GM23338 (cell line): ENCODE results near the gene OLFML2B. TPM values are rescaled to one million over a fixed set of nuclear protein-coding genes. Genes with fewer than 3 reads are reported as not detected.

Experiments used
- ATAC-seq: fragments of 200-7000 bp; cut with Tn5 transposase; 3 replicates; pipeline ENCODE4 v1.9.1; 2020
- DNase-seq: peaks from one replicate; pipeline ENCODE4 v3.0.0-alpha.2; 2015; ENCODE audit warnings: low spot score
- H2AFZ ChIP-seq: fragments of 200-600 bp; sonication (generic); 2 replicates; pipeline ENCODE4 v1.8.0; 2016; ENCODE audit warnings: antibody characterized with exemption, mild to moderate bottlenecking, moderate library complexity
- H3F3A ChIP-seq: fragments of 200-600 bp; sonication (generic); replicated peaks from 2 replicates; pipeline ENCODE4 v1.8.0; 2017; ENCODE audit warnings: antibody characterized with exemption, mixed run types, low read depth
- H3K27ac ChIP-seq: fragments of 200-600 bp; sonication (generic); 2 replicates; pipeline ENCODE4 v1.6.1; 2016; ENCODE audit warnings: low read depth
- H3K27me3 ChIP-seq: fragments of 200-600 bp; sonication (generic); 2 replicates; pipeline ENCODE4 v1.8.0; 2016; ENCODE audit warnings: mild to moderate bottlenecking, mixed run types, moderate library complexity; ENCODE audit not compliant: insufficient read depth
- H3K36me3 ChIP-seq: fragments of 200-600 bp; sonication (generic); 2 replicates; pipeline ENCODE4 v1.8.0; 2016; ENCODE audit warnings: mild to moderate bottlenecking; ENCODE audit not compliant: insufficient read depth
- H3K4me1 ChIP-seq: fragments of 200-600 bp; sonication (generic); 2 replicates; pipeline ENCODE4 v1.8.0; 2016; ENCODE audit warnings: mild to moderate bottlenecking, moderate library complexity; ENCODE audit not compliant: insufficient read depth
- H3K4me2 ChIP-seq: fragments of 200-600 bp; sonication (generic); 2 replicates; pipeline ENCODE4 v1.7.1; 2017; ENCODE audit warnings: mixed run types
- H3K4me3 ChIP-seq: fragments of 200-600 bp; sonication (generic); 2 replicates; pipeline ENCODE4 v1.6.1; 2016; ENCODE audit warnings: mixed run types
- H3K79me2 ChIP-seq: fragments of 200-600 bp; sonication (generic); replicated peaks from 2 replicates; pipeline ENCODE4 v1.8.0; 2017; ENCODE audit warnings: mild to moderate bottlenecking; ENCODE audit not compliant: insufficient read depth
- H3K9me2 ChIP-seq: fragments of 200-600 bp; sonication (generic); 2 replicates; pipeline ENCODE4 v1.8.0; 2017; ENCODE audit not compliant: insufficient read depth
- H4K20me1 ChIP-seq: fragments of 200-600 bp; sonication (generic); replicated peaks from 2 replicates; pipeline ENCODE4 v1.8.0; 2017; ENCODE audit warnings: mild to moderate bottlenecking; ENCODE audit not compliant: insufficient read depth
- H3K27ac Mint-ChIP-seq: 2 replicates; pipeline ENCODE4 v1.8.0; 2020; ENCODE audit warnings: inconsistent platforms, mild to moderate bottlenecking, moderate library complexity, mixed read lengths
- H3K27me3 Mint-ChIP-seq: 3 replicates; pipeline ENCODE4 v1.8.0; 2022; ENCODE audit warnings: low read depth, mild to moderate bottlenecking, moderate library complexity, mixed read lengths, inconsistent platforms; ENCODE audit not compliant: insufficient read depth, poor library complexity
- H3K36me3 Mint-ChIP-seq: 3 replicates; pipeline ENCODE4 v1.8.0; 2021; ENCODE audit warnings: low read depth, mild to moderate bottlenecking, inconsistent platforms, moderate library complexity, mixed read lengths
- H3K4me1 Mint-ChIP-seq: 3 replicates; pipeline ENCODE4 v1.8.0; 2020; ENCODE audit warnings: mild to moderate bottlenecking, inconsistent platforms, mixed read lengths
- H3K4me3 Mint-ChIP-seq: 3 replicates; pipeline ENCODE4 v1.8.0; 2021; ENCODE audit warnings: moderate library complexity, mild to moderate bottlenecking, inconsistent platforms, mixed read lengths
- H3K9me3 Mint-ChIP-seq: 3 replicates; pipeline ENCODE4 v1.8.0; 2020; ENCODE audit warnings: moderate library complexity, mild to moderate bottlenecking, inconsistent platforms, mixed read lengths
- CREB1 ChIP-seq: fragments of 250-450 bp; sonication (Bioruptor Pico); IDR thresholded peaks from 2 replicates; pipeline ENCODE4 v1.5.0; 2020; ENCODE audit warnings: low read depth, mild to moderate bottlenecking, moderate library complexity
- CTCF ChIP-seq, 2 experiments: fragments of 200-600 bp in 1 of 2; sonication (generic) in 1 of 2; conservative IDR thresholded peaks; 2 replicates each; pipeline versions ENCODE4 v1.5.1 to v1.6.1; 2016 to 2017; ENCODE audit warnings: antibody characterized with exemption in 2 of 2, low read depth in 2 of 2, mild to moderate bottlenecking in 2 of 2, moderate library complexity in 1 of 2
- EZH2 ChIP-seq: fragments of 200-600 bp; sonication (generic); IDR thresholded peaks from one replicate; pipeline ENCODE4 v1.8.0; 2017; ENCODE audit warnings: antibody characterized with exemption, mild to moderate bottlenecking, low read depth; ENCODE audit not compliant: unreplicated experiment
- EZH2phosphoT487 ChIP-seq: fragments of 200-600 bp; sonication (generic); IDR thresholded peaks from one replicate; pipeline ENCODE4 v1.8.1; 2018; ENCODE audit warnings: antibody characterized with exemption; ENCODE audit not compliant: unreplicated experiment
- JUNB ChIP-seq: IDR thresholded peaks from one replicate; pipeline ENCODE4 v1.6.1; 2016; ENCODE audit warnings: antibody characterized with exemption; ENCODE audit not compliant: unreplicated experiment
- NANOG ChIP-seq: IDR thresholded peaks from 2 replicates; pipeline ENCODE4 v1.6.1; 2016; ENCODE audit warnings: antibody characterized with exemption, borderline replicate concordance
- POLR2AphosphoS5 ChIP-seq: IDR thresholded peaks from 2 replicates; pipeline ENCODE4 v1.6.1; 2016; ENCODE audit warnings: antibody characterized with exemption, low read depth
- REST ChIP-seq: IDR thresholded peaks from one replicate; pipeline ENCODE4 v1.6.1; 2018; ENCODE audit warnings: antibody characterized with exemption; ENCODE audit not compliant: unreplicated experiment
- STAT1 ChIP-seq: IDR thresholded peaks from one replicate; pipeline ENCODE4 v1.6.1; 2016; ENCODE audit warnings: antibody characterized with exemption; ENCODE audit not compliant: unreplicated experiment
- ZNF331 ChIP-seq: fragments of 250-450 bp; sonication (Bioruptor Pico); IDR thresholded peaks from 2 replicates; pipeline ENCODE4 v1.5.0; 2020; ENCODE audit warnings: low read depth, mild to moderate bottlenecking, moderate library complexity
- ZNF462 ChIP-seq: fragments of 250-450 bp; sonication (Bioruptor Pico); IDR thresholded peaks from 2 replicates; pipeline ENCODE4 v1.5.0; 2020; ENCODE audit warnings: mild to moderate bottlenecking, moderate library complexity
- polyA plus RNA-seq: library from polyadenylated mRNA; unstranded; fragments of >200 nt; fragmentation: Nextera tagmentation; extraction: Ambion mirVana; gene quantifications from 2 replicates; pipeline ENCODE4 v1.2.1, GENCODE V29; 2016
- total RNA-seq: library from RNA; depleted of rRNA; stranded (reverse); fragments of >200 nt; shearing (Covaris generic); gene quantifications from 2 replicates; pipeline ENCODE4 v1.2.3, GENCODE V29; 2014

The OLFML2B gene
- total and polyA plus RNA-seq, 2 experiments from 2014 or later: 2.9 to 4.3 TPM

GRCh38 chr1:162019006-162019405, 4.7 kb downstream of the OLFML2B start:
- no peak overlapping the region for H3K27ac Mint-ChIP-seq
- no peaks in the 10 kb centered on the region; the same call in 2 of the 3 replicates for H3K9me3 Mint-ChIP-seq
- Histone ChIP-seq H3K4me3 (no peak overlapping the region), H3K27ac (no peak overlapping the region), H3K9me2 (no peaks in the 10 kb centered on the region), H3K36me3 (no peaks in the 10 kb centered on the region), H3K79me2 (no peaks in the 10 kb centered on the region), H2AFZ (no peak overlapping the region), H3F3A (0 out of 2 replicates have a peak, but pooled peaks cover 9% of the 10 kb centered on the region), H3K4me1 (peaks cover 33% of the 10 kb centered on the region), H3K4me2 (no peak overlapping the region), H4K20me1 (no peaks in the 10 kb centered on the region), H3K27me3 (peaks cover 18% of the 10 kb centered on the region)
- H3K4me1 Mint-ChIP-seq: peaks cover 39% of the 10 kb centered on the region
- H3K27me3 Mint-ChIP-seq: peaks cover 27% of the 10 kb centered on the region
- no peak overlapping the region for H3K4me3 Mint-ChIP-seq
- DNase-seq (no peak), ATAC-seq (no peak)
- TF ChIP-seq EZH2 (no peak), CTCF (conservative IDR thresholded peaks at IDR 0.05; ENCODE audit: low read depth in 2 of 2) (no peak), POLR2AphosphoS5 (no peak), NANOG (no peak), REST (no peak), EZH2phosphoT487 (no peak), ZNF331 (CRISPR knock-in tag) (no peak), JUNB (no peak), CREB1 (CRISPR knock-in tag) (no peak), STAT1 (no peak), ZNF462 (CRISPR knock-in tag) (no peak)
- H3K36me3 Mint-ChIP-seq: no peaks in the 10 kb centered on the region; the same call in 1 of the 3 replicates
